HL-60 (cell line): ENCODE results near the gene STX12.

Experiments used
- GABPA ChIP-seq: IDR thresholded peaks from 2 replicates; pipeline ENCODE4 v1.6.1; 2012; ENCODE audit warnings: low read depth
- TF ChIP-seq, protein P1 (sequence below): IDR thresholded peaks from one replicate; pipeline ENCODE4 v1.5.1; 2011; ENCODE audit warnings: low read length, control low read depth, inconsistent platforms; ENCODE audit not compliant: insufficient read depth

- TF ChIP-seq, protein P1, sequence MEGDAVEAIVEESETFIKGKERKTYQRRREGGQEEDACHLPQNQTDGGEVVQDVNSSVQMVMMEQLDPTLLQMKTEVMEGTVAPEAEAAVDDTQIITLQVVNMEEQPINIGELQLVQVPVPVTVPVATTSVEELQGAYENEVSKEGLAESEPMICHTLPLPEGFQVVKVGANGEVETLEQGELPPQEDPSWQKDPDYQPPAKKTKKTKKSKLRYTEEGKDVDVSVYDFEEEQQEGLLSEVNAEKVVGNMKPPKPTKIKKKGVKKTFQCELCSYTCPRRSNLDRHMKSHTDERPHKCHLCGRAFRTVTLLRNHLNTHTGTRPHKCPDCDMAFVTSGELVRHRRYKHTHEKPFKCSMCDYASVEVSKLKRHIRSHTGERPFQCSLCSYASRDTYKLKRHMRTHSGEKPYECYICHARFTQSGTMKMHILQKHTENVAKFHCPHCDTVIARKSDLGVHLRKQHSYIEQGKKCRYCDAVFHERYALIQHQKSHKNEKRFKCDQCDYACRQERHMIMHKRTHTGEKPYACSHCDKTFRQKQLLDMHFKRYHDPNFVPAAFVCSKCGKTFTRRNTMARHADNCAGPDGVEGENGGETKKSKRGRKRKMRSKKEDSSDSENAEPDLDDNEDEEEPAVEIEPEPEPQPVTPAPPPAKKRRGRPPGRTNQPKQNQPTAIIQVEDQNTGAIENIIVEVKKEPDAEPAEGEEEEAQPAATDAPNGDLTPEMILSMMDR, result no peak
- no peak for TF ChIP-seq GABPA
Measured at GRCh38 chr1:27760426-27760825, 12.6 kb upstream of the STX12 start.
